Neuronal stem cell (in vitro differentiated cells): Measurements from ENCODE around the gene TUBGCP6.
A peak's percentile ranks its signal among the peaks of the same experiment; 100 is the strongest.

ENCODE experiments used
- DNase-seq: peaks from one replicate; pipeline ENCODE4 v3.0.0-alpha.2; 2013; ENCODE audit warnings: low spot score
- H2AFZ ChIP-seq: one replicate; pipeline ENCODE4 v1.6.1; 2013; ENCODE audit warnings: mild to moderate bottlenecking, low read length, inconsistent platforms
- H2AK5ac ChIP-seq: 2 replicates; pipeline ENCODE4 v1.6.1; 2013; ENCODE audit warnings: low read depth, mild to moderate bottlenecking, inconsistent platforms, low read length, moderate library complexity, mixed read lengths
- H2BK120ac ChIP-seq: 2 replicates; pipeline ENCODE4 v1.6.1; 2013; ENCODE audit warnings: low read depth, mild to moderate bottlenecking, inconsistent platforms, low read length, moderate library complexity, mixed read lengths
- H2BK12ac ChIP-seq: one replicate; pipeline ENCODE4 v1.6.1; 2013; ENCODE audit warnings: low read length, inconsistent platforms
- H2BK15ac ChIP-seq: 2 replicates; pipeline ENCODE4 v1.6.1; 2013; ENCODE audit warnings: mild to moderate bottlenecking, low read length, inconsistent platforms, mixed read lengths
- H2BK5ac ChIP-seq: one replicate; pipeline ENCODE4 v1.6.1; 2013; ENCODE audit warnings: inconsistent platforms, mild to moderate bottlenecking, low read length, moderate library complexity
- H3K14ac ChIP-seq: one replicate; pipeline ENCODE4 v1.6.1; 2013; ENCODE audit warnings: low read length, inconsistent platforms
- H3K18ac ChIP-seq: 2 replicates; pipeline ENCODE4 v1.6.1; 2013; ENCODE audit warnings: low read length, inconsistent platforms
- H3K23ac ChIP-seq: 2 replicates; pipeline ENCODE4 v1.6.1; 2013; ENCODE audit warnings: low read depth, mild to moderate bottlenecking, mixed read lengths, low read length, inconsistent platforms; ENCODE audit not compliant: poor library complexity
- H3K27ac ChIP-seq: replicated peaks from 3 replicates; pipeline ENCODE4 v1.5.1; 2013; ENCODE audit warnings: low read length, inconsistent platforms
- H3K27me3 ChIP-seq, 3 experiments: 2 replicates each; pipeline ENCODE4 v1.6.1; 2013; ENCODE audit warnings: low read length in 3 of 3, mild to moderate bottlenecking in 2 of 3, inconsistent platforms in 1 of 3, low read depth in 1 of 3, mixed read lengths in 1 of 3, moderate library complexity in 1 of 3; ENCODE audit not compliant: control insufficient read depth in 3 of 3, insufficient read depth in 3 of 3
- H3K36me3 ChIP-seq, 2 donors: replicated peaks in 1 of 2; 2 replicates each; pipeline ENCODE4 v1.6.1; 2013; ENCODE audit warnings: low read length in 2 of 2; ENCODE audit not compliant: control insufficient read depth in 2 of 2, insufficient read depth in 2 of 2
- H3K4ac ChIP-seq: 2 replicates; pipeline ENCODE4 v1.6.1; 2013; ENCODE audit warnings: inconsistent platforms, mild to moderate bottlenecking, low read length, moderate library complexity
- H3K4me1 ChIP-seq, 2 donors: 1 replicate in 1 of 2; 2 replicates in 1 of 2; pipeline ENCODE4 v1.6.1; 2013; ENCODE audit warnings: low read length in 2 of 2, low read depth in 1 of 2; ENCODE audit not compliant: control insufficient read depth in 2 of 2, insufficient read depth in 1 of 2
- H3K4me2 ChIP-seq: one replicate; pipeline ENCODE4 v1.6.1; 2013; ENCODE audit warnings: mild to moderate bottlenecking, low read length, inconsistent platforms; ENCODE audit not compliant: insufficient read depth, poor library complexity, severe bottlenecking
- H3K4me3 ChIP-seq, 2 donors: 2 replicates each; pipeline ENCODE4 v1.5.1; 2013; ENCODE audit warnings: low read length in 2 of 2, mild to moderate bottlenecking in 2 of 2, inconsistent platforms in 1 of 2, moderate library complexity in 1 of 2
- H3K79me1 ChIP-seq: one replicate; pipeline ENCODE4 v1.6.1; 2013; ENCODE audit warnings: low read depth, mild to moderate bottlenecking, inconsistent platforms, low read length, moderate library complexity
- H3K9ac ChIP-seq: one replicate; pipeline ENCODE4 v1.6.1; 2013; ENCODE audit warnings: mild to moderate bottlenecking, low read depth, low read length, inconsistent platforms; ENCODE audit not compliant: poor library complexity
- H3K9me3 ChIP-seq, 2 donors: replicated peaks in 1 of 2; 2 replicates each; pipeline versions ENCODE3 to v1.6.1; 2013; ENCODE audit warnings: low read length in 2 of 2, mild to moderate bottlenecking in 2 of 2, inconsistent platforms in 1 of 2, low read depth in 1 of 2, mixed read lengths in 1 of 2, moderate library complexity in 1 of 2; ENCODE audit not compliant: control insufficient read depth in 2 of 2, insufficient read depth in 1 of 2
- H4K8ac ChIP-seq: one replicate; pipeline ENCODE4 v1.6.1; 2013; ENCODE audit warnings: low read depth, mild to moderate bottlenecking, inconsistent platforms, low read length, moderate library complexity
- H4K91ac ChIP-seq: one replicate; pipeline ENCODE4 v1.6.1; 2013; ENCODE audit warnings: low read length, low read depth, mild to moderate bottlenecking, inconsistent platforms; ENCODE audit not compliant: poor library complexity
- WGBS, 2 donors: extraction: QIAGEN DNeasy Blood & Tissue Kit; methylation state at CpG; one replicate each; pipeline ENCODE4 v1.1.7; 2013; ENCODE audit warnings: missing lambda C conversion rate in 2 of 2, mixed read lengths in 1 of 2; ENCODE audit not compliant: insufficient read length in 2 of 2, insufficient replicate concordance in 1 of 2; ENCODE audit errors: extremely low coverage in 2 of 2; 5-methylcytosine and 5-hydroxymethylcytosine counted together

TUBGCP6 gene

GRCh38 chr22:50222508-50222907 is 22.3 kb downstream of the TUBGCP6 start:
- no peak overlapping the region for H3K4ac ChIP-seq
- no peak for DNase-seq
- H3K9me3 ChIP-seq: no peaks in the 10 kb centered on the region
- no peak overlapping the region for H4K8ac ChIP-seq
- no peak overlapping the region for H3K18ac ChIP-seq
- H2BK5ac ChIP-seq: no peak overlapping the region
- peaks cover 18% of the 10 kb centered on the region for H3K79me1 ChIP-seq
- no peaks in the 10 kb centered on the region for H3K4me1 ChIP-seq
- H2AK5ac ChIP-seq: no peak overlapping the region
- no peak overlapping the region for H3K4me2 ChIP-seq
- H3K9ac ChIP-seq: no peak overlapping the region
- no peak overlapping the region for H4K91ac ChIP-seq
- no peaks in the 10 kb centered on the region for H3K27me3 ChIP-seq
- no peak overlapping the region for H3K4me3 ChIP-seq
- H2BK12ac ChIP-seq: no peak overlapping the region
- WGBS, 2 donors: no CpG with 5 or more reads among the region's 8 CpGs
- H2BK15ac ChIP-seq: no peak overlapping the region
- no peak overlapping the region for H2BK120ac ChIP-seq
- no peak overlapping the region for H3K14ac ChIP-seq
- no peak overlapping the region for H2AFZ ChIP-seq
- no peak overlapping the region for H3K27ac ChIP-seq
- no peak overlapping the region for H3K23ac ChIP-seq
- H3K36me3 ChIP-seq: peaks cover 51 to 81% of the 10 kb centered on the region in 2 donors

GRCh38 chr22:50221410-50222300 is 23.2 kb downstream of the TUBGCP6 start:
- Histone ChIP-seq H3K36me3 (peaks cover 58 to 87% of the 10 kb centered on the region in 2 donors), H3K23ac (peak overlapping the region; percentile 43), H2BK12ac (peak overlapping the region; percentile 22), H2BK120ac (no peak overlapping the region), H3K27me3 (no peaks in the 10 kb centered on the region), H4K91ac (no peak overlapping the region), H2BK15ac (no peak overlapping the region), H2AK5ac (no peak overlapping the region), H3K9ac (no peak overlapping the region), H2AFZ (no peak overlapping the region), H3K4ac (no peak overlapping the region), H3K4me2 (no peak overlapping the region), H3K9me3 (no peaks in the 10 kb centered on the region), H3K4me3 (no peak overlapping the region), H3K27ac (no peak overlapping the region), H3K79me1 (peaks cover 15% of the 10 kb centered on the region), H2BK5ac (no peak overlapping the region), H3K14ac (no peak overlapping the region), H4K8ac (peak overlapping the region; percentile 17), H3K4me1 (no peaks in the 10 kb centered on the region), H3K18ac (no peak overlapping the region)
- no CpG with 5 or more reads among the region's 19 CpGs for WGBS, 2 donors
- no peak for DNase-seq

GRCh38 chr22:50220603-50221409 is 24.0 kb downstream of the TUBGCP6 start:
- H3K4ac ChIP-seq: no peak overlapping the region
- no peak overlapping the region for H2AK5ac ChIP-seq
- H4K8ac ChIP-seq: no peak overlapping the region
- WGBS, 2 donors: no CpG with 5 or more reads among the region's 45 CpGs
- DNase-seq: no peak
- no peaks in the 10 kb centered on the region for H3K4me1 ChIP-seq
- H2BK15ac ChIP-seq: no peak overlapping the region
- H4K91ac ChIP-seq: no peak overlapping the region
- H3K27me3 ChIP-seq: no peaks in the 10 kb centered on the region
- H2BK120ac ChIP-seq: no peak overlapping the region
- H3K4me2 ChIP-seq: no peak overlapping the region
- H2BK12ac ChIP-seq: peak overlapping the region; percentile 22
- no peak overlapping the region for H3K4me3 ChIP-seq
- H3K36me3 ChIP-seq: peaks cover 62 to 89% of the 10 kb centered on the region in 2 donors
- no peaks in the 10 kb centered on the region for H3K9me3 ChIP-seq
- no peak overlapping the region for H2BK5ac ChIP-seq
- H3K79me1 ChIP-seq: peaks cover 12% of the 10 kb centered on the region
- no peak overlapping the region for H3K9ac ChIP-seq
- no peak overlapping the region for H2AFZ ChIP-seq
- no peak overlapping the region for H3K18ac ChIP-seq
- H3K23ac ChIP-seq: peak overlapping the region; percentile 32
- H3K14ac ChIP-seq: no peak overlapping the region
- no peak overlapping the region for H3K27ac ChIP-seq
